ENCODE results near the gene CREB3L2. TPM values are rescaled to one million over a fixed set of nuclear protein-coding genes. Genes with fewer than 3 reads are reported as not detected.

CREB3L2 gene
- total RNA-seq, 1 experiment from 2014 or later: 39.9 TPM

DNA sequence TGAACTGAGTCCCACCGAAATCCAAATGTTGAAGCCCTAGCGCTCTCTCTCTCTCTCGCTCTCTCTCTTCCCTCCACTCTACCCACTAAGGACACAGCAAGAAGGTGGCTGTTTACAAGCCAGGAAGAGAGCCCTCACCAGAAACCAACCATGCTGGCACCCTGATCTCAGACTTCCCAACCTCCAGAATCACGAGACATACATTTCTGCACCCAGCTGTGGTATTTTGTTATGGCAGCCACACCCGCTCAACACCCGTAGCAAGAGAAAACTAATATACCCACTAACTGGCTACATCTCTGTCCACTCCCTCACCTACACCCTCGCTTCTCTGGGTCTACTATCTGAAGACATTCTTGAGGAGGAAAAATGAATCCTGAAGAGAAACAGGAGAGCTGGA is 54.8 kb downstream of the CREB3L2 start:
- no peak overlapping the region for H3K27ac Mint-ChIP-seq (ENCODE audit: unreplicated experiment)
- no peaks in the 10 kb centered on the region for H3K36me3 Mint-ChIP-seq (ENCODE audit: insufficient read depth, unreplicated experiment)
- no peaks in the 10 kb centered on the region for H3K9me3 Mint-ChIP-seq (ENCODE audit: low read depth, unreplicated experiment)
- intact Hi-C loops (cut with micrococcal nuclease; ENCODE audit: unreplicated experiment): no loop called here
- TF ChIP-seq, protein P1, sequence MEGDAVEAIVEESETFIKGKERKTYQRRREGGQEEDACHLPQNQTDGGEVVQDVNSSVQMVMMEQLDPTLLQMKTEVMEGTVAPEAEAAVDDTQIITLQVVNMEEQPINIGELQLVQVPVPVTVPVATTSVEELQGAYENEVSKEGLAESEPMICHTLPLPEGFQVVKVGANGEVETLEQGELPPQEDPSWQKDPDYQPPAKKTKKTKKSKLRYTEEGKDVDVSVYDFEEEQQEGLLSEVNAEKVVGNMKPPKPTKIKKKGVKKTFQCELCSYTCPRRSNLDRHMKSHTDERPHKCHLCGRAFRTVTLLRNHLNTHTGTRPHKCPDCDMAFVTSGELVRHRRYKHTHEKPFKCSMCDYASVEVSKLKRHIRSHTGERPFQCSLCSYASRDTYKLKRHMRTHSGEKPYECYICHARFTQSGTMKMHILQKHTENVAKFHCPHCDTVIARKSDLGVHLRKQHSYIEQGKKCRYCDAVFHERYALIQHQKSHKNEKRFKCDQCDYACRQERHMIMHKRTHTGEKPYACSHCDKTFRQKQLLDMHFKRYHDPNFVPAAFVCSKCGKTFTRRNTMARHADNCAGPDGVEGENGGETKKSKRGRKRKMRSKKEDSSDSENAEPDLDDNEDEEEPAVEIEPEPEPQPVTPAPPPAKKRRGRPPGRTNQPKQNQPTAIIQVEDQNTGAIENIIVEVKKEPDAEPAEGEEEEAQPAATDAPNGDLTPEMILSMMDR (IDR thresholded peaks at IDR 0.05; ENCODE audit: unreplicated experiment): no peak
- CTCF ChIA-PET: no interaction called here
- no peaks in the 10 kb centered on the region for H3K27me3 Mint-ChIP-seq (ENCODE audit: unreplicated experiment)
- H3K4me1 Mint-ChIP-seq (ENCODE audit: low read depth, unreplicated experiment): peaks cover 49% of the 10 kb centered on the region
- BruUV-seq (replicated peaks): no TSS peak
- no peak overlapping the region for H3K4me3 Mint-ChIP-seq (ENCODE audit: low read depth, unreplicated experiment)
- DNase-seq: no peak

DNA sequence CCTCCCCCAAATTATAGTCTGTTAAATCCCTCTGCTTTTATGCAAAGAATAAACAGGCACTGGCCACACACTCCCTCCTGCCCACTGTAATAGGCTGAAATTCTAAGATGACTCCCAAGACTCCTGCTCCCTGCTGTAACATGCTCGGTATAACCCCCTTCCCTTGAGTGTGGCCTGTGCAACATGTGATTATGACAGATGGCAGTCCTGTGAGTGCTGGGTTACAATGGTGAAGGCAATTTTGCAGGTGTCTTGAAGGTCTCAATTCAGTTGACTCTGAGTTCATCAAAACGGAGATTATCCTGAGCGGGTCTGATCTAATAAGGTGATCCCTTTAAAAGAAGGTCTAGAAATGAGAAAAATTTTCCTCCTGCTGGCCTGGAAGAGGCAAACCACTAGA is 55.9 kb downstream of the CREB3L2 start:
- TF ChIP-seq, protein P1 (IDR thresholded peaks at IDR 0.05; ENCODE audit: unreplicated experiment): no peak
- BruUV-seq (replicated peaks): no TSS peak
- H3K27me3 Mint-ChIP-seq (ENCODE audit: unreplicated experiment): no peaks in the 10 kb centered on the region
- H3K27ac Mint-ChIP-seq (ENCODE audit: unreplicated experiment): no peak overlapping the region
- H3K9me3 Mint-ChIP-seq (ENCODE audit: low read depth, unreplicated experiment): no peaks in the 10 kb centered on the region
- no peaks in the 10 kb centered on the region for H3K36me3 Mint-ChIP-seq (ENCODE audit: insufficient read depth, unreplicated experiment)
- intact Hi-C loops (cut with micrococcal nuclease; ENCODE audit: unreplicated experiment): no loop called here
- no peak for DNase-seq
- no peak overlapping the region for H3K4me3 Mint-ChIP-seq (ENCODE audit: low read depth, unreplicated experiment)
- H3K4me1 Mint-ChIP-seq (ENCODE audit: low read depth, unreplicated experiment): peaks cover 58% of the 10 kb centered on the region
- CTCF ChIA-PET: interaction anchor here (0.5 to 0.7 kb wide), 2 partner anchors 24 to 90 kb away, joined by 3 read pairs; no protein-coding TSS in a partner anchor

DNA sequence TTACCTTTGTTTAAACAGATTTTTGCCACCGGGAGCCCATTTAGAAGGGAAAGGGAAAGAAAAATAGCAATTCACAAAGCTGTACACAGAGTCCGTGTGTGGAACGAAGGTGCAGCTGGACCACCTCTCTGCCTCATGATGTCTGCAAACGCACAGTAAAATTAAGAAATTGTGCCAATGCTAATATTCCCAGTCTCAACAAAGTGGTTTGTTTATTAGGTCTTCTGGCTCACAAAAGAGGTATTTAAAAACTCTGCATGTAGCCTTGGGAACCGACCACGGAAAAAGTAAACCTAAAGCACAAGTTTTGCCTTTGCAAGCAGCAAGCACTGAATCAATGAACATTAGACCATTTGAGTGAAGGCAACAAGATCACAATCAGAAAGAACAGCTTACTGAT is 57.7 kb downstream of the CREB3L2 start:
- no TSS peak for BruUV-seq (replicated peaks)
- no peak overlapping the region for H3K27ac Mint-ChIP-seq (ENCODE audit: unreplicated experiment)
- intact Hi-C loops (cut with micrococcal nuclease; ENCODE audit: unreplicated experiment): no loop called here
- no peak for DNase-seq
- no peaks in the 10 kb centered on the region for H3K9me3 Mint-ChIP-seq (ENCODE audit: low read depth, unreplicated experiment)
- H3K4me3 Mint-ChIP-seq (ENCODE audit: low read depth, unreplicated experiment): no peak overlapping the region
- CTCF ChIA-PET: no interaction called here
- no peaks in the 10 kb centered on the region for H3K27me3 Mint-ChIP-seq (ENCODE audit: unreplicated experiment)
- peaks cover 62% of the 10 kb centered on the region for H3K4me1 Mint-ChIP-seq (ENCODE audit: low read depth, unreplicated experiment)
- TF ChIP-seq, protein P1 (IDR thresholded peaks at IDR 0.05; ENCODE audit: unreplicated experiment): no peak
- H3K36me3 Mint-ChIP-seq (ENCODE audit: insufficient read depth, unreplicated experiment): no peaks in the 10 kb centered on the region

DNA sequence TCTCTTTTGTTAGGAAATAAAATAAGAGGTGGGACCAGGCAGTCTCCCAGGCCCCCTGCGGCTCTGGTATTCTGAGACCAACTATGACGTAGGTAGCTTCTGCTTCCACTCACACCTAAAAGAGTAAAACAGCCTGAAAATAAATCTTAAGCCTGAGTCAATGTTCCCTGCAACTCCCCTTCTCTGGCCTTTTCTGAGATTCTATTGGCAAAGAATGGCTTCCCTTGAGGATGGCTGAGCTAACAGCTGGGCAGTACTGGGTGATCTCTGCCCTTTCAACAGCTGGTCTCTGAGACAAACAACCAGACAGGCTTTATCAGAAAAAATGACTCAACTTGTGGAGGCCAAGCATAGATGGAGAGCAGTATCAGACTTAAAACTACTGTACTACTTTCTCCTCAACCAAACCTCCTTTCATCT is 58.7 kb downstream of the CREB3L2 start:
- H3K4me3 Mint-ChIP-seq (ENCODE audit: low read depth, unreplicated experiment): no peak overlapping the region
- CTCF ChIA-PET: no interaction called here
- DNase-seq: no peak
- H3K36me3 Mint-ChIP-seq (ENCODE audit: insufficient read depth, unreplicated experiment): no peaks in the 10 kb centered on the region
- peaks cover 52% of the 10 kb centered on the region for H3K4me1 Mint-ChIP-seq (ENCODE audit: low read depth, unreplicated experiment)
- H3K27me3 Mint-ChIP-seq (ENCODE audit: unreplicated experiment): no peaks in the 10 kb centered on the region
- TF ChIP-seq, protein P1 (IDR thresholded peaks at IDR 0.05; ENCODE audit: unreplicated experiment): no peak
- intact Hi-C loops (cut with micrococcal nuclease; ENCODE audit: unreplicated experiment): no loop called here
- H3K9me3 Mint-ChIP-seq (ENCODE audit: low read depth, unreplicated experiment): no peaks in the 10 kb centered on the region
- no peak overlapping the region for H3K27ac Mint-ChIP-seq (ENCODE audit: unreplicated experiment)
- BruUV-seq (replicated peaks): no TSS peak
